ENCODE results near the gene TAF4B.

Gene TAF4B

DNA sequence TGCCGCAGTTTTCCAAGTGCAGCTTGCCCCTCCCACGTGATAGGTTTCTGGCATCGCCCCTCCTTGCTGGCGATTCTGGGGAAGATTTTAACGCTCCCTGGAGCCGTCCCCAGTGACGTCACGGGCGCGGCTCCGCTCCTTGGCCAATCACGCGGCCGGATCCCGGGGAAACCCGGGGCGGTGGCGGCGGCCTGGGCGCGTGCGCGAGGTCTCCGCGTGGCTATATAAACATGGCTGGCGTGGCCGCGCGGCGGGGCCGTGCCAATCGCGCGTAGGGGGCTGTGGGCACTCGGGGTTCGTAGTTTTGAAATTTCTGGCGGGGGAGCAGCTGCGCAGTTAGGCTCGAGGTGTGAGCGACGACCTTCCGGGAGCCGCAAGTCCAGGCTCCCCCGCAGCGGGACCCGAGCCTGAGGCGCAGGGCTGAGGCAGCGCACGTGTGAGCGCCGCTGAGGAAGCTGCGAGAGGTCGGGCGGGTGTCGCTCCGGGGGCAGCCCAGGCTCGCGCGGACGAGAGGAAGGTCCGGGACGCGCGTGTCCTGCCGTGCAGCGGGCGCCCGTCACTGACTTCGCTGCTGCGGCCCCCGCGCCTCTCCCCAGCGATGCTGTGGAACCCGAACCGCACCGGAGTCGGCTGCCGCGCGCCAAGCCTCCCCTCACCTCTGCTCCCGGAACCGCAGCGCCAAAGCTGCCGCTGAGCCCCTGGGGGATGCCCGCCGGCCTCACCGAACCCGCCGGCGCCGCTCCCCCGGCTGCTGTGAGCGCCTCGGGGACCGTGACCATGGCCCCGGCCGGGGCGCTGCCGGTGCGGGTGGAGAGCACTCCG lies at the start of gene TAF4B:
TAF4B (plus strand) TSS at position 217 of the 822 bp plus-strand sequence; CDS start at position 706, 489 bp downstream.
- FAIRE-seq = no peak

GRCh38 chr18:26181343-26181826 lies 44.9 kb upstream of the TAF4B start:
- FAIRE-seq (no peak), DNase-seq (ENCODE audit: insufficient read length, low spot score) (no peak)
- TF ChIP-seq, protein P1, sequence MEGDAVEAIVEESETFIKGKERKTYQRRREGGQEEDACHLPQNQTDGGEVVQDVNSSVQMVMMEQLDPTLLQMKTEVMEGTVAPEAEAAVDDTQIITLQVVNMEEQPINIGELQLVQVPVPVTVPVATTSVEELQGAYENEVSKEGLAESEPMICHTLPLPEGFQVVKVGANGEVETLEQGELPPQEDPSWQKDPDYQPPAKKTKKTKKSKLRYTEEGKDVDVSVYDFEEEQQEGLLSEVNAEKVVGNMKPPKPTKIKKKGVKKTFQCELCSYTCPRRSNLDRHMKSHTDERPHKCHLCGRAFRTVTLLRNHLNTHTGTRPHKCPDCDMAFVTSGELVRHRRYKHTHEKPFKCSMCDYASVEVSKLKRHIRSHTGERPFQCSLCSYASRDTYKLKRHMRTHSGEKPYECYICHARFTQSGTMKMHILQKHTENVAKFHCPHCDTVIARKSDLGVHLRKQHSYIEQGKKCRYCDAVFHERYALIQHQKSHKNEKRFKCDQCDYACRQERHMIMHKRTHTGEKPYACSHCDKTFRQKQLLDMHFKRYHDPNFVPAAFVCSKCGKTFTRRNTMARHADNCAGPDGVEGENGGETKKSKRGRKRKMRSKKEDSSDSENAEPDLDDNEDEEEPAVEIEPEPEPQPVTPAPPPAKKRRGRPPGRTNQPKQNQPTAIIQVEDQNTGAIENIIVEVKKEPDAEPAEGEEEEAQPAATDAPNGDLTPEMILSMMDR (IDR thresholded peaks at IDR 0.05; ENCODE audit: insufficient read depth, missing control alignments) = no peak

More for the DNA sequence above, at the start of gene TAF4B:
- TF ChIP-seq, protein P1 (IDR thresholded peaks at IDR 0.05; ENCODE audit: insufficient read depth, missing control alignments) = no peak
- peak; percentile 43 for DNase-seq (ENCODE audit: insufficient read length, low spot score)

- FAIRE-seq = no peak
- TF ChIP-seq, protein P1 (IDR thresholded peaks at IDR 0.05; ENCODE audit: insufficient read depth, missing control alignments) = no peak
- no peak for DNase-seq (ENCODE audit: insufficient read length, low spot score)
Measured at GRCh38 chr18:26183395-26184112, 42.7 kb upstream of the TAF4B start.

GRCh38 chr18:26185267-26185666 lies 41.0 kb upstream of the TAF4B start:
- DNase-seq (ENCODE audit: insufficient read length, low spot score) (no peak), FAIRE-seq (no peak)

GRCh38 chr18:26190506-26190905 lies 35.7 kb upstream of the TAF4B start:
- FAIRE-seq = no peak
- TF ChIP-seq, protein P1 (IDR thresholded peaks at IDR 0.05; ENCODE audit: insufficient read depth, missing control alignments) = no peak
- DNase-seq (ENCODE audit: insufficient read length, low spot score) = no peak

More at GRCh38 chr18:26185267-26185666, 41.0 kb upstream of the TAF4B start:
- TF ChIP-seq, protein P1 (IDR thresholded peaks at IDR 0.05; ENCODE audit: insufficient read depth, missing control alignments) = no peak

DNA sequence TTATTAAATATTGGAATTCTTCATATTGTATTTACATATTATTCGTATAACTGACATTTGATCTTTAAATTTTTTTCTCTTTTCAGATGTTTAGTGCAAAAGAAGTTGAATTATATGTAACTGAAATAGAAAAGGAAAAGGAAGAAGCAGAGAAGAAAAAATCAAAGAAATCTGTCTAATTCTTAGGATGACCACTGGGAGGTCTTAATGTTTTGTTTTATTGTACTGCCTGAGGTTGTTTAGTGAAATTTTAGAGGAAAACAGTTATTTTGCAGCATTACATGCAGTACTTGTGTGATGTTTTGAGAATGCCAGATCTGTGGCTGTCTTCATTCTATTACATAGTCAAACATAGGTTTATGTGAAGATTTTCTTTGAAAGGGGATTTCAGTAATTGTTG lies 34.0 kb upstream of the TAF4B start:
- FAIRE-seq = no peak

More for the DNA sequence above, 34.0 kb upstream of the TAF4B start:
- no peak for DNase-seq (ENCODE audit: insufficient read length, low spot score)
- TF ChIP-seq, protein P1 (IDR thresholded peaks at IDR 0.05; ENCODE audit: insufficient read depth, missing control alignments) = no peak

Data from D721Med (cell line).